ENCODE data around the gene COX19. TPM values are rescaled to one million over a fixed set of nuclear protein-coding genes. Genes with fewer than 3 reads are reported as not detected.

Gene COX19
- total RNA-seq, 2 donors from 2014 or later = 7.2 to 18.1 TPM

- no peak overlapping the region for H3K4me3 ChIP-seq
- DNase-seq (ENCODE audit: low spot score) = no peak
- TF ChIP-seq, protein P1, sequence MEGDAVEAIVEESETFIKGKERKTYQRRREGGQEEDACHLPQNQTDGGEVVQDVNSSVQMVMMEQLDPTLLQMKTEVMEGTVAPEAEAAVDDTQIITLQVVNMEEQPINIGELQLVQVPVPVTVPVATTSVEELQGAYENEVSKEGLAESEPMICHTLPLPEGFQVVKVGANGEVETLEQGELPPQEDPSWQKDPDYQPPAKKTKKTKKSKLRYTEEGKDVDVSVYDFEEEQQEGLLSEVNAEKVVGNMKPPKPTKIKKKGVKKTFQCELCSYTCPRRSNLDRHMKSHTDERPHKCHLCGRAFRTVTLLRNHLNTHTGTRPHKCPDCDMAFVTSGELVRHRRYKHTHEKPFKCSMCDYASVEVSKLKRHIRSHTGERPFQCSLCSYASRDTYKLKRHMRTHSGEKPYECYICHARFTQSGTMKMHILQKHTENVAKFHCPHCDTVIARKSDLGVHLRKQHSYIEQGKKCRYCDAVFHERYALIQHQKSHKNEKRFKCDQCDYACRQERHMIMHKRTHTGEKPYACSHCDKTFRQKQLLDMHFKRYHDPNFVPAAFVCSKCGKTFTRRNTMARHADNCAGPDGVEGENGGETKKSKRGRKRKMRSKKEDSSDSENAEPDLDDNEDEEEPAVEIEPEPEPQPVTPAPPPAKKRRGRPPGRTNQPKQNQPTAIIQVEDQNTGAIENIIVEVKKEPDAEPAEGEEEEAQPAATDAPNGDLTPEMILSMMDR (IDR thresholded peaks at IDR 0.05) = no peak
- no peaks in the 10 kb centered on the region for H3K4me1 ChIP-seq (ENCODE audit: control insufficient read depth in 1 of 2, low read depth in 2 of 2)
- ATAC-seq (ENCODE audit: insufficient number of reproducible peaks, low FRiP score, low read depth) = no peak
- H3K36me3 ChIP-seq = peaks cover 11% of the 10 kb centered on the region
- H3K27me3 ChIP-seq (replicated peaks; ENCODE audit: insufficient read depth) = no peaks in the 10 kb centered on the region
- H3K27ac ChIP-seq = no peak overlapping the region
- no peaks in the 10 kb centered on the region for H3K9me3 ChIP-seq
Observed at GRCh38 chr7:1017586-1018333, 42.4 kb upstream of the COX19 start.

DNA sequence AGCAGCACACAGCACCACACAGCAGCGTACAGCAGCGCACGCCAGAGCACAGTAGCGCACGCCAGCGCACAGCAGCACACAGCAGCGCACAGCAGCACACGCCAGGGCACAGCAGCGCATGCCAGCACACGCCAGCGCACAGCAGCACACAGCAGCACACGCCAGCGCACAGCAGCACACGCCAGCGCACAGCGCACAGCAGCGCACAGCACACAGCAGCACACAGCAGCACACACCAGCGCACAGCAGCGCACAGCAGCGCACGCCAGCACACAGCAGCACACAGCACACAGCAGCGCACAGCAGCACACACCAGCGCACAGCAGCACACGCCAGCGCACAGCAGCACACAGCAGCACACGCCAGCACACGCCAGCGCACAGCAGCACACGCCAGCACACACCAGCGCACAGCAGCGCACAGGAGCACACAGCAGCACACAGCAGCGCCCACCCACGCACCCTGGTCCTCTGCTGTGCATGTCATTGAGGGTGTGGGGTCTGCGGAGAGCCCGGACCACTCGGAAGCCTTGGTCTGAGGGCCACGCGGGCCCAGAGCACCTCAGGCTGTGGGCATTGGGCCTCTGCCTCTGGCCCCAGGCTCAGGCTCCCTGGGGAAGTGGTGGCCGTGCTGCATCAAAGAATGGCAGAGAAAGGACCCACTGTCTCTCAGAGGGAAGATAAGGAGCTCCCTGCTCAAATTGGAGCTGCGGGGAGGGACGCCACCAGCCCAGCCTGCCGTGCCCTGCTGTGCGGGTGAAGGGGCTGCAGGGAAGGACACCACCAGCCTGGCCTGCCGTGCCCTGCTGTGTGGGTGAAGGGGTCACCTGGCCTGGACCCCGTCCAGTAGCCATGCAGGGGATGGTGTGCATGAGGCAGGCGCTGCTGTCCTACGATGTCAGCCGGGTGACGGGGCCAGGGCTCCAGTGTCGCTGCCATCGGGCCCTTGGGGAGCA is 41.5 kb upstream of the COX19 start:
- Histone ChIP-seq H3K9me3 (no peaks in the 10 kb centered on the region), H3K27ac (no peak overlapping the region), H3K4me1 (ENCODE audit: control insufficient read depth in 1 of 2, low read depth in 2 of 2) (no peaks in the 10 kb centered on the region), H3K36me3 (peaks cover 11% of the 10 kb centered on the region), H3K27me3 (replicated peaks; ENCODE audit: insufficient read depth) (no peaks in the 10 kb centered on the region), H3K4me3 (no peak overlapping the region)
- DNase-seq (ENCODE audit: low spot score) (no peak), ATAC-seq (ENCODE audit: insufficient number of reproducible peaks, low FRiP score, low read depth) (no peak)
- TF ChIP-seq, protein P1 (IDR thresholded peaks at IDR 0.05) = no peak

DNA sequence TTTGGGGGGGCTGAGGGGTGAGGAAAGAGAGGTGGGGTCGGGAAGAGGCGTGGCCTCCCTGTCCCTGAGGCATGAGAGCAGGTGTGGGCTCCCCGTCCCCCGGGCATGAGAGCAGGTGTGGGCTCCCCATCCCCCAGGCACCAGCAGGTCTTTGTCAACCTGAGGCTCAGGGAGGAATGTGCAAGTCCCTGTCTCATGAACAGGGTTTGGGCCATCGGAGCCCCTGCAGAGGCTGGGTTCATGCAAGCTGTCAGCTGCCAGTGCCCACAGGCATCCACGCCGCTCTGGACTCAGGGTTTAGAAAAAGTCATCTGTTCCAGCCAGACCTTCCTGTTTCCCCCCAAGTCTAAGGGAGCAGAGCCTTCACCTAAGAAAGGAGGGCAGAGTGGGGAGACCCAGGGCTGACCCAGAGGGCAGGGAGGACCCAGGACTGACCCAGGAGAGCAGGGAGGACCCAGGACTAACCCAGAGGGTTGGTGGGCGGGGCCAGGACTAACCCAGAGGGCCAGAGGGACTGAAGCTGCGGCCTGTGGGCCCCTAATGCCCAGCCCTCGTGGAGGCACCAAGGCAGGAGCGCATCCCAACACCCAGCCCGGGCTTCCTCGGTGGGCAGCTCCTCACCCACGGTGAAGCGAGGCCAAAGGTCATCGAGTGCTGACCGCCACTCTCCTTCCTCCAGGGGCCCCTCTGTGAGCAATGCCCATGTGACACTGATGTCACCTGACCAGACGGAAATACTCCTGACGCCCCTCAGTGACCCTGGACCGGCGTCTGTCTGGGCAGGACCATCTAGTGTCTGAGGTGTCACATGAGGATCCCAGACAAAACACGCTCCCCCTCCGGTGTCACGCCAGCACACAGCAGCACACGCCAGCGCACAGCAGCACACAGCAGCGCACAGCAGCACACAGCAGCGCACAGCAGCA is 40.1 kb upstream of the COX19 start:
- no peak overlapping the region for H3K4me3 ChIP-seq
- no peaks in the 10 kb centered on the region for H3K27me3 ChIP-seq (replicated peaks; ENCODE audit: insufficient read depth)
- H3K27ac ChIP-seq = no peak overlapping the region
- H3K4me1 ChIP-seq (ENCODE audit: control insufficient read depth in 1 of 2, low read depth in 2 of 2) = no peaks in the 10 kb centered on the region
- DNase-seq (ENCODE audit: low spot score) (no peak), ATAC-seq (ENCODE audit: insufficient number of reproducible peaks, low FRiP score, low read depth) (no peak)
- TF ChIP-seq, protein P1 (IDR thresholded peaks at IDR 0.05) = no peak
- no peaks in the 10 kb centered on the region for H3K9me3 ChIP-seq
- peaks cover 6% of the 10 kb centered on the region for H3K36me3 ChIP-seq

DNA sequence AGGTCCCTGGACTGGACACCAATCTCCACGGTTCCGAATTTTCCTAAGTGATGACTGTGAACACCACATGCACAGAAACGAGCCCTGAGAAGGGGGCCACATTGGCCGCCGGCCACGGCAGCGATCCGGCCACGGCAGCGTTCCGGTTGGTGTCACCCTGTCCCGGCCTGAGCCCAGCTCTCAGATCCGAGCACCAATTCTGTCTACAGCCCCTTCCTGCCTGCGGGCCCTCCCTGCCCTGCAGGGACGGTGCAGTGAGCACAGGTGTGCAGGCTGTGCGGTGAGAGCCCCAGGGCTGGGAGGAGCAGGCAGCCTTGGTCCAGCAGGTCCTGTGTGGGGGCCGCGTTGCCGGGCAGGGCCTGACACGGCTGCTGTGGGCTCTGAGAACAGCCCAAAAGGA is 39.3 kb upstream of the COX19 start:
- Histone ChIP-seq H3K4me1 (ENCODE audit: control insufficient read depth in 1 of 2, low read depth in 2 of 2) (no peaks in the 10 kb centered on the region), H3K4me3 (no peak overlapping the region), H3K27ac (no peak overlapping the region), H3K27me3 (replicated peaks; ENCODE audit: insufficient read depth) (no peaks in the 10 kb centered on the region), H3K9me3 (no peaks in the 10 kb centered on the region), H3K36me3 (peaks cover 6% of the 10 kb centered on the region)
- TF ChIP-seq, protein P1 (IDR thresholded peaks at IDR 0.05) = no peak
- DNase-seq (ENCODE audit: low spot score) (no peak), ATAC-seq (ENCODE audit: insufficient number of reproducible peaks, low FRiP score, low read depth) (no peak)

Data from thoracic aorta (tissue), 2 donors.